Common myeloid progenitor, CD34-positive (primary cell): ENCODE results near the gene CYB5D1.
"Not testable (repeated sequence)": the region's sequence is repeated elsewhere in the genome, so short reads cannot be mapped to it uniquely, and the experiment has no call there.

Source experiments
- CTCF ChIA-PET: fragments of 350-600 bp; sonication (Branson Sonifier 250); formaldehyde crosslinking; loops from one replicate; lab custom pipeline; 2021; ENCODE audit warnings: antibody characterized with exemption; lab: Charles Lee
- POLR2A ChIA-PET: fragments of 350-600 bp; sonication (Branson Sonifier 250); formaldehyde crosslinking; loops from one replicate; lab custom pipeline; 2021; ENCODE audit warnings: antibody characterized with exemption; lab: Charles Lee
- DNase-seq, 3 donors: peaks; one replicate each; pipeline versions ENCODE4 v3.0.0 to v3.0.0-alpha.2; 2013
- H3K27ac ChIP-seq, 2 experiments: 1 replicate in 1 of 2; 2 replicates in 1 of 2; pipeline ENCODE4 v1.7.0; 2013; ENCODE audit warnings: inconsistent platforms in 2 of 2, low read length in 2 of 2, mild to moderate bottlenecking in 2 of 2, low read depth in 1 of 2, moderate library complexity in 1 of 2; ENCODE audit not compliant: severe bottlenecking in 2 of 2, insufficient read depth in 1 of 2, poor library complexity in 1 of 2
- H3K27me3 ChIP-seq, 5 experiments: replicated peaks in 2 of 5; 1 replicate in 3 of 5; 2 replicates in 2 of 5; pipeline versions ENCODE4 v1.6.1 to v1.7.0; 2013; ENCODE audit warnings: low read length in 4 of 5, mild to moderate bottlenecking in 2 of 5, moderate library complexity in 2 of 5, inconsistent platforms in 1 of 5; ENCODE audit not compliant: insufficient read depth in 5 of 5, control insufficient read depth in 4 of 5
- H3K36me3 ChIP-seq, 4 experiments: 1 replicate in 2 of 4; 2 replicates in 2 of 4; pipeline versions ENCODE4 v1.6.1 to v1.7.0; 2013; ENCODE audit warnings: low read length in 3 of 4, control low read depth in 1 of 4, mild to moderate bottlenecking in 1 of 4; ENCODE audit not compliant: control insufficient read depth in 4 of 4, insufficient read depth in 4 of 4
- H3K4me1 ChIP-seq, 4 experiments: 1 replicate in 3 of 4; 2 replicates in 1 of 4; pipeline versions ENCODE4 v1.6.1 to v1.7.1; 2013; ENCODE audit warnings: low read length in 3 of 4, mild to moderate bottlenecking in 3 of 4, control low read depth in 1 of 4, inconsistent platforms in 1 of 4, moderate library complexity in 1 of 4; ENCODE audit not compliant: control insufficient read depth in 4 of 4, insufficient read depth in 4 of 4; ENCODE audit errors: control extremely low read depth in 1 of 4
- H3K4me3 ChIP-seq, 7 experiments: 1 replicate in 4 of 7; 2 replicates in 3 of 7; pipeline versions ENCODE4 v1.5.1 to v1.7.0; 2013; ENCODE audit warnings: mild to moderate bottlenecking in 7 of 7, low read length in 6 of 7, moderate library complexity in 6 of 7, inconsistent platforms in 2 of 7, low read depth in 2 of 7, control low read depth in 1 of 7; ENCODE audit not compliant: insufficient read depth in 4 of 7, control insufficient read depth in 1 of 7; ENCODE audit errors: extremely low read depth in 1 of 7
- H3K9me3 ChIP-seq, 5 experiments: 1 replicate in 4 of 5; 2 replicates in 1 of 5; pipeline versions ENCODE4 v1.6.1 to v1.7.1; 2013; ENCODE audit warnings: low read length in 4 of 5, mild to moderate bottlenecking in 2 of 5, inconsistent platforms in 1 of 5, low read depth in 1 of 5, moderate library complexity in 1 of 5; ENCODE audit not compliant: control insufficient read depth in 4 of 5, insufficient read depth in 2 of 5; ENCODE audit errors: control extremely low read depth in 1 of 5
- WGBS: methylation state at CpG from one replicate; pipeline ENCODE4 v1.1.5; 2013; ENCODE audit not compliant: insufficient coverage; 5-methylcytosine and 5-hydroxymethylcytosine counted together

CYB5D1 gene

DNA sequence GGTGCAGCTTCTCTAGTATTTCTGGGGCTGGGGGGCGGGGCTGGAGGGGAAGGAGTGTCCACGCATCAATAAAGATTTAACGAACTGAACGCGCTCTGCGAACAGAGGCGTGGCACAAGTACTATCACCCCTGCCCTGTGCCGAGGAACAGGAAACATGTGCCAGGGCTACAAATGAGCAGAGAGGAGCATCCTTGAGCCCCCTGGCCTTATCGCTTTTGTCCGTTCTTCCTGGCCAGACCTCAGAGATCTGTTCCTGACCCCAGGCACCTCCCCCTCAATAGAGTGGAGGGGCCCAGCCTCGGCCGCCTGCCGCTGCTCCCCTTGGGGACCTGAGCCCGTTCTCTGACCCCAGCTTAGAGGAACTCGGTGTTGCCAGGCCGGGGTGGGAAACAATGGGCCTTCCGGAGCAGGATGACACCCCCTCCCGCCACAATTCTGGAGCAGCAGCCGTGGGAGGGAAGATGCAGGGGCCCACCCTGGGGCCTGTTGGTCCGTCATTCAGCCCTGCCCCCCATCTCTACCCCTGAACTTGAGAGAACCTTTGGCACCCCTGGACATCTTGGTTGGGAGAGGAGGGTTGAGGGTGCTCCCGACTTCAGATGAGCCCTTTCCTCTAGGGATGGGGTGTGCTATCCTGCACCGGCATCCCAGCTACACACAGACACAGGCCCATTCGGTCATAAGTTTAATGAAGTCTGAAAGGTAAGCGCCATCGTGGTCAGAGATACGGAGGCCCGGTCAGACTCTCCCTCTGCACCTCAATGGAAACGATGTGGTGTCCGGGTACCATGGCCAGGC, 1.6 kb upstream of the CYB5D1 start:
- H3K36me3 ChIP-seq = peaks cover 3 to 47% (median 24%) of the 10 kb centered on the region in 4 experiments
- POLR2A ChIA-PET = interaction anchor here (0.6 to 2.6 kb wide), 10 partner anchors 11 to 284 kb away, joined by 3 to 31 read pairs (median 6); partner anchors contain the start of genes CHD3 and RNF227
- under 1% methylated on average over 17 of the region's 29 CpGs for WGBS
- no peaks in the 10 kb centered on the region for H3K27me3 ChIP-seq
- H3K4me1 ChIP-seq = peaks cover 5 to 50% (median 42%) of the 10 kb centered on the region in 4 experiments
- H3K27ac ChIP-seq = peak overlapping the region; percentile 88 to 93
- CTCF ChIA-PET = interaction anchor here (0.6 to 3.1 kb wide), 11 partner anchors 12 to 158 kb away, joined by 3 to 16 read pairs (median 6); no protein-coding TSS in a partner anchor
- peak overlapping the region; percentile 56 to 93 (median 86) for H3K4me3 ChIP-seq
- peak; percentile 87 to 98 (median 95) for DNase-seq
- H3K9me3 ChIP-seq = no peaks in the 10 kb centered on the region

DNA sequence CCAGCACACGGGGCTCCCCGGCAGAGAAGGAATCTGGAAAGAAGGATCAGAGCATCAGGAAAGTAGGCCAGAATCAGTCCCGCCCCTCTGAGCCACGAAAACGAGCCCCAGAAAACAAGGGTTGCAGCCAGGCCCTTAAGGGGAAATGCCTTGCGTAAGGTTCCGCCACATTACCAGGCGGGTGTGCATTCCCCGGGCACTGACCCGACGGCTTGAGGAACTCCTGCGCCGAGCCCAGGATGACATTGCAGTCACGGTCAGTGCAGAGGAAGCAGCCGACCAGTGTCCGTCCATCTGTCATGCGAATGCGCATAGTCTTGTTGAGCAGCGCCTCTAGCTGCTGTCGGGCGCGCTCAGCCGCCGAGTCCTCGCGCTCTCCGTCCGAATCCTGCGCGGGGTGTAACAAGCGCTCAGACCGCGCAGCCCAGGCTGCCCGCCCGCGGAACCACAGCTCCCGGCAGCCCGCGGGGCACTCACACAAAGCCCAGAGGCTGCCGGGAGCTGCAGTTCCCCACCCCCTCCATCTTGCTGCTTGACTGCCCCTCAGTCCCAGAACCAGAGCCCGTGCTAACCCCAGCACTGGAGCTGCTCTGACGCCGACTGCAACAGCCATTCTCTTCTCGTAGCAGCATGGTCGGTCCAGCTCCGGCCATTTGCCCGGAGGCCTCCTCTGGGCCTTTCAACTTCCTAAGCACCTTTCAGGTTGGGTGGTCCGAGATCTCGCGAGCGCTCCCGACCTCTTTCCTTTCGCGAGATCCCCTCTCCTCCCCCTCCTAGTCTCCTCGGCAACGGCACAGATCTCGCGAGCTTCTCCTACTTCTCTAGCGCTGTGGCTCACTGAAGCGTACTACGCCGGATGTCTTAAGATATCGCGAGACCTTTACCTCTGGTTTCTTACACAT, 741 bp upstream of the CYB5D1 start, which contains the start of gene NAA38:
Gene NAA38 (minus strand): TSS at position 749 of the 902 bp plus-strand sequence. CDS start 96 bp downstream, at position 653.
- POLR2A ChIA-PET = interaction anchor here (0.7 to 2.6 kb wide), 14 partner anchors 12 to 284 kb away, joined by 3 to 31 read pairs (median 4); partner anchors contain the start of genes CHD3, KDM6B and RNF227
- peak; percentile 99 to 100 (median 100) for DNase-seq
- WGBS = 0% methylated on average over 62 of the region's 64 CpGs
- peak within 1 kb of the TSS; percentile 56 to 93 (median 86) for H3K4me3 ChIP-seq
- no peaks in the 10 kb centered on the region for H3K27me3 ChIP-seq
- no peaks in the 10 kb centered on the region for H3K9me3 ChIP-seq
- H3K36me3 ChIP-seq = peaks cover 7 to 48% (median 25%) of the 10 kb centered on the region in 4 experiments
- H3K27ac ChIP-seq = peak within 1 kb of the TSS; percentile 88 to 93
- peaks cover 5 to 43% (median 38%) of the 10 kb centered on the region in 4 experiments for H3K4me1 ChIP-seq
- CTCF ChIA-PET = interaction anchor here (0.6 to 3.1 kb wide), 17 partner anchors 10 to 170 kb away, joined by 3 to 16 read pairs (median 5); partner anchors contain the start of genes CHD3 and TP53

DNA sequence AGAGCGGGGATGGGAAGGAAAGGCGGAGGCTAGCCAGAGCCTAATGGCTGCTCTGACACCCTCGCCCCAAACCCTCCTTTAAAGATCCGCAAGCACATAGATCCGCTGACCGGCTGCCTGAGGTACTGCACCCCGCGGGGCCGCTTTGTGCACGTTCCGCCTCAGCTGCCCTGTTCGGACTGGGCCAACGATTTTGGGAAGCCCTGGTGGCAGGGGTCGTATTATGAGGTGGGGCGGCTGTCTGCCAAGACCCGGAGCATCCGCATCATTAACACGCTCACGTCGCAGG, 663 bp downstream of the CYB5D1 start:
- no peaks in the 10 kb centered on the region for H3K27me3 ChIP-seq
- 56% methylated on average over 20 of the region's 20 CpGs for WGBS

DNA sequence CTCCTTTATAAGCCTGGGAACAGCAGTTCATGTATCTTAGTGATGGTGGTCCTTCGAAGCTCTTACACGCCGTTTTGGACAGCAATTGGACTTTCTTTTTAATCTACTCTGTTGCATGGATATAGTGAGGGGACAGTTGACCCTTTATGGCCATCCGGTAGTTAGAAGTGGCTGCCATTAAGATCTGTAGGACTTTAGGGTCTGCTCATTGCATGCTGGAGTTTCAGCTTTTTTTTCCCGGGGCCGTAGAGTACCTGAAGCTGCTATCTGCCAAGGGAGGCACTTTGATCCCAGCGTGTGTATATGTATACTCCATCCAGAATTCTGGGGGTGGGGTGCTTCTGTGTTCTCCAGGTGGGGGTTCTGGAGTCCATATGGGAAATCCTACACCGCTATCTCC, 1.2 kb downstream of the CYB5D1 start:
- Histone ChIP-seq H3K27ac (peak overlapping the region; percentile 2 to 93), H3K4me1 (peaks cover 5 to 38% (median 37%) of the 10 kb centered on the region in 4 experiments), H3K4me3 (peak overlapping the region in 3 of 7 experiments; percentile 83 to 93 (median 89)), H3K36me3 (peaks cover 11 to 36% (median 15%) of the 10 kb centered on the region in 4 experiments), H3K9me3 (no peaks in the 10 kb centered on the region), H3K27me3 (no peaks in the 10 kb centered on the region)
- ChIA-PET CTCF (interaction anchor here (0.6 to 14.9 kb wide), 10 partner anchors 9 to 115 kb away, joined by 3 to 316 read pairs (median 6); partner anchors contain the start of genes CHD3, KDM6B and RNF227), POLR2A (interaction anchor here (0.9 to 1.0 kb wide), 2 partner anchors 9 to 14 kb away, joined by 3 read pairs; no protein-coding TSS in a partner anchor)
- DNase-seq = no peak
- 89% methylated on average over 5 of the region's 8 CpGs for WGBS

More for the DNA sequence above, 663 bp downstream of the CYB5D1 start:
- ChIA-PET POLR2A (interaction anchor here (0.9 to 1.0 kb wide), 2 partner anchors 9 to 14 kb away, joined by 3 read pairs; no protein-coding TSS in a partner anchor), CTCF (interaction anchor here (0.6 to 14.9 kb wide), 6 partner anchors 8 to 43 kb away, joined by 3 to 316 read pairs (median 31); partner anchors contain the start of gene CHD3)
- peaks cover 11 to 39% (median 16%) of the 10 kb centered on the region in 4 experiments for H3K36me3 ChIP-seq
- peak in 2 of 3 donors; percentile 72 to 76 for DNase-seq
- peak overlapping the region; percentile 36 to 93 (median 86) for H3K4me3 ChIP-seq
- H3K27ac ChIP-seq = peak overlapping the region; percentile 88 to 93
- H3K4me1 ChIP-seq = peaks cover 5 to 38% (median 37%) of the 10 kb centered on the region in 4 experiments
- no peaks in the 10 kb centered on the region for H3K9me3 ChIP-seq

DNA sequence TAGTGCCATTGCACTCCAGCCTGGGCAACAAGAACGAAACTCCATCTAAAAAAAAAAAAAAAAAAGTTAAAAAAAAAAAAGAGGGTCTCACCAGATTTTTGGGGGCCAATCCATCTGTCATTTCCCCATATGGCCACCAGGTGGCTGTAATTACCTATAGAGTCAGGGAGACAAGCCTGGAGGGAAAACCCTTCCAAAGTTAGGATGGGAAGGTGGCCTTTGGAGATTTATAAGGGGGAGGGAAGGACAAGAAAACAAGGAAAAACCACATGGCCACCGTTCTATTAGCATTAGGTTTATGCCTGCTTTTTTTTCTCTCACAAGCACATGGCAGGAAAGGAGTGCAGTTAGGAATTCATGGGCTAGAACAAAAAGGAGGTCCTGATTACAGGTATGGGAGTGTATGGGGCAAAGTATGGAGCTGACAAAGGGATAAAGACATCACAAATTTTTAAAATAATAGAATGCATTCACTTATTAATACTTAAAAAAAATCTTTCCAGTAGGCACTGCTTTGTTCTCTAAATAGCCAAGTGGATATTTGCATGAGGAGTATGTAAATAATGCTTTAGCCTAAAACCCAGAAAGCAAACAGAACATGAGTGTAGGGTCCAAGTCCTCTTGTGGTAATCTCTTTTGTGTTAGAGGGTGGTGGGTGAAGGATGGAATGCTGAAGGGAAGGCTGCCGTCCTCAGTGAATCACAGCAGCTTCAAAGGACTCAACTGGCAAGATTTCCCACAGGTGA, 5.1 kb downstream of the CYB5D1 start:
- Histone ChIP-seq H3K36me3 (peaks cover 8 to 37% (median 16%) of the 10 kb centered on the region in 4 experiments), H3K27me3 (no peaks in the 10 kb centered on the region), H3K4me3 (no peak overlapping the region), H3K27ac (no peak overlapping the region), H3K9me3 (no peaks in the 10 kb centered on the region), H3K4me1 (peaks cover 10 to 25% (median 20%) of the 10 kb centered on the region in 4 experiments)
- DNase-seq = peak in 2 of 3 donors; percentile 66 to 78
- WGBS = no CpG with 5 or more reads among the region's 3 CpGs
- POLR2A ChIA-PET = no interaction called here
- CTCF ChIA-PET = interaction anchor here (0.6 to 14.9 kb wide), 22 partner anchors 9 to 195 kb away, joined by 3 to 316 read pairs (median 6); partner anchors contain the start of genes CHD3, RNF227 and TP53

DNA sequence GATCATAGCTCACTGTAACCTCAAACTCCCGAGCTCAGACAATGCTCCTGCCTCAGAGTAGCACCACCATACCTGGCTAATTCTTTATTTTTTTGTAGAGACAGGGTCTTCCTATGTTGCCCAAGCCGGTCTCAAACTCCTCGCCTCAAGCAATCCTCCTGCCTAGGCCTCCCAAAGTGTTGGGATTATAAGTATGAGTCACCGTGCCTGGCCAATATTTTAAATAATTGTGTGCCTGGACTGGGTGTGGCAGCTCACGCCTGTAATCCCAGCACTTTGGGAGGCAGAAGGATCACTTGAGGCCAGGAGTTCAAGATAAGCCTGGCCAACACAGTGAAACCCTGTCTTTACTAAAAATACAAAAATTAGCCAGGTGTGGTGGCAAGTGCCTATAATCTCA, 6.6 kb downstream of the CYB5D1 start:
- POLR2A ChIA-PET, H3K9me3 ChIP-seq, H3K4me3 ChIP-seq, H3K27ac ChIP-seq, H3K27me3 ChIP-seq, DNase-seq: not testable (repeated sequence)
- WGBS = 100% methylated on average over 3 of the region's 5 CpGs
- Histone ChIP-seq H3K36me3 (peaks cover 8 to 29% (median 16%) of the 10 kb centered on the region in 4 experiments), H3K4me1 (peaks cover 19 to 25% (median 21%) of the 10 kb centered on the region in 4 experiments)
- CTCF ChIA-PET = interaction anchor here (0.6 to 14.9 kb wide), 20 partner anchors 7 to 193 kb away, joined by 3 to 316 read pairs (median 4); partner anchors contain the start of gene CHD3
